ENCODE results near the gene RFX2.
"Not testable (repeated sequence)": the region's sequence is repeated elsewhere in the genome, so short reads cannot be mapped to it uniquely, and the experiment has no call there.

- not testable (repeated sequence) for TF ChIP-seq CTCF (IDR thresholded peaks at IDR 0.05; ENCODE audit: poor library complexity); EZH2 (IDR thresholded peaks at IDR 0.05; ENCODE audit: borderline replicate concordance)
These were observed 85.5 kb downstream of the RFX2 start for GRCh38 chr19:6024756-6025155.
